ENCODE results near the gene SARM1.

SARM1 gene

DNA sequence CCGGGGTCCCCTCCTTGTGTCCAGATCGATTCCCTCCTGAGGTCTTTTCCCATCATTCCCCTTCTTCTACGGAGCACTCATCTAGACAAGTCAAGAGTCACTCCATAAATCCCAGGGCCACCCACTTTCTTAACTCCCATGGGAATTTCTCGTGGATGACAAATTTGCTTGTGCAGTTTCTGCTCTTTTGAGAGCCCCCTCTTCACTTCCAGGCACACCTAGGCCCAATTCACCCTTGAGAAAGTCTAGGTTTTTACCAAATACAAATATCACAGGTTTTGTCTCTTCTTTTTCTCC lies 13.6 kb upstream of the SARM1 start:
- H2BK12ac ChIP-seq (ENCODE audit: low read length in 2 of 2), result no peak overlapping the region
- H4K91ac ChIP-seq (ENCODE audit: low read length), result peak overlapping the region; percentile 85
- peak overlapping the region in 1 of 2 experiments; percentile 96 for H3K18ac ChIP-seq (ENCODE audit: low read depth in 1 of 2, low read length in 2 of 2)
- H2AFZ ChIP-seq (ENCODE audit: low read depth, low read length), result peak overlapping the region; percentile 89
- H3K4ac ChIP-seq (ENCODE audit: low read depth in 1 of 2, low read length in 2 of 2), result peak overlapping the region; percentile 80 to 83
- H3K14ac ChIP-seq (ENCODE audit: low read length in 2 of 2), result no peak overlapping the region
- peak overlapping the region; percentile 56 for H3K27ac ChIP-seq (ENCODE audit: low read length, poor library complexity, severe bottlenecking)
- H3K23ac ChIP-seq (ENCODE audit: low read length in 2 of 2), result no peak overlapping the region
- H3K27me3 ChIP-seq (ENCODE audit: control insufficient read depth in 1 of 2, insufficient read depth in 1 of 2, low read length in 2 of 2), result no peaks in the 10 kb centered on the region
- peak overlapping the region; percentile 100 for H4K8ac ChIP-seq (ENCODE audit: low read length)
- H2AK5ac ChIP-seq (ENCODE audit: low read length, severe bottlenecking), result peak overlapping the region; percentile 4
- no peak for DNase-seq
- WGBS, result 14% methylated on average over 4 of the region's 4 CpGs
- no peak overlapping the region for H2BK15ac ChIP-seq (ENCODE audit: low read depth, poor library complexity, severe bottlenecking)
- H3K36me3 ChIP-seq (ENCODE audit: control insufficient read depth in 1 of 2, insufficient read depth in 2 of 2, low read depth in 1 of 2, low read length in 2 of 2), result peaks cover 46 to 64% of the 10 kb centered on the region in 2 experiments
- peak overlapping the region; percentile 89 to 94 for H3K4me3 ChIP-seq (ENCODE audit: insufficient read depth in 1 of 2, low read depth in 1 of 2, low read length in 2 of 2)
- no peak overlapping the region for H2BK120ac ChIP-seq (ENCODE audit: low read depth, low read length)
- H3K4me2 ChIP-seq (ENCODE audit: low read length, poor library complexity, severe bottlenecking), result peak overlapping the region; percentile 76
- peaks cover 65% of the 10 kb centered on the region for H3K79me1 ChIP-seq (replicated peaks; ENCODE audit: low read length, poor library complexity, severe bottlenecking)
- H3K9ac ChIP-seq (ENCODE audit: low read length), result peak overlapping the region; percentile 99
- no peaks in the 10 kb centered on the region for H3K9me3 ChIP-seq (ENCODE audit: control insufficient read depth, low read length)
- no peak overlapping the region for H2BK5ac ChIP-seq (ENCODE audit: low read depth, low read length, poor library complexity, severe bottlenecking)
- peaks cover 10% of the 10 kb centered on the region for H3K4me1 ChIP-seq (ENCODE audit: control insufficient read depth, insufficient read depth, low read depth, low read length)

DNA sequence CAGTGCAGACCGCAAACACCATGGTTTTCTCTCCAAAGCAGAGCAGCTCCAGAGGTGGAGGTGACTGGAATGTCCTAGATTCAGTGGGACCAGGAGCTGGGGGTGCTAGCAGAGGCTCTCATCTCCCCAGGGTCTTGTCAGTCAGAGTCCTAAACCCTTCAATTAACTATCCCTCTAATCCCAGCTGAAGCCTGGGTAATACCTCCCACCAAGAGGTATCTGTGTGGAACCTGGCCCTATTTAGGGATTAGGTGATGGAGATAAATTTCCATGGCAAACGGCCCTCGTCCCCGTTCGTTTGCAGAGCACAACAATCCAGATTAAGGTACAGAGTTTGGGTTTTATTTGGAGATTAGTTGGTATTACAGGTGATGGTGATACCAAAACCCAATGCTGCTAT lies 8.3 kb upstream of the SARM1 start:
- 95% methylated on average over 4 of the region's 5 CpGs for WGBS

DNA sequence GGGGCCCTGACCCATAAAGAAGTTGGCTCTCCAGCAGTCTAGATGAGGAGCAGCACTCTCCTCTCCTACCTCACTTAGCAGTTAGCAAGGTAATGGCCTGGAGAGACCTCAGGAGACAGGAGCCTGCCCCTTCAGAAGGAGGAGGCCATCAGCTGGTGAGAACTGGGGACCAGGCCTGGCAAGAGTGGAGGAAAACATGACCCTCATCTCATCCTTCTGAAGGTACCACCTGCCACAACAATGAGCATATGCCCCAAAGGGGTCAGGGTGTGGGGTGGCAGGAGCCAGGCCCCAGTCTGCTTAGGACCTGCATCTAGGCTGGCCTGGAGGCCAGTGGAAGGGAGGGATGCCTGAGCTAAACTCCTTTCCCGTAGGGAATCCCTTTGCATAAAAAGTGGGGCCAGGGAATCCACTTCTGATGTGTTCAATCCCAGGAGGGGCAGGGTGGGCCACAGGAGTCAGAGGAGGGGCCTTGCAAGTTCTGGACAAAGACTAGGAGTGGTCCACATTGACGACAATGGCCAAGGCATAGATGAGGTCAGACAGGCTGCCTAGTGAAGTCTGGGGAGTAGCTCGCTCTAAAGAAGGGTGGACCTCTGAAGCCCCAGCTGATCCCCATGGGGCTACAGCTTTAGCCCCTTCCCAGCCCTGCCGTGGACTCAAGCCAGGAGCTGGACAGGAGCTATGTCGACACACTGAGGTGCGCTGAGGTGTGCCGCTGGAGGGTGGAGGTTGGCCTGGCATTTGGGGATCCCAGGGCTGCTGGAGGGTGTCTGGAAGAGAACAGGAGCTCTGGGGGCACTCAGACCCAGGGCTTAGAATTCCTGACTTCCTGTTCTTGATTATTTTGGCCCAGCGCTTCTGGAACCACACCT lies 7.5 kb upstream of the SARM1 start:
- Histone ChIP-seq H2BK15ac (ENCODE audit: low read depth, poor library complexity, severe bottlenecking) (no peak overlapping the region), H3K4me2 (ENCODE audit: low read length, poor library complexity, severe bottlenecking) (no peak overlapping the region), H2BK5ac (ENCODE audit: low read depth, low read length, poor library complexity, severe bottlenecking) (no peak overlapping the region), H2BK120ac (ENCODE audit: low read depth, low read length) (no peak overlapping the region), H3K36me3 (ENCODE audit: control insufficient read depth in 1 of 2, insufficient read depth in 2 of 2, low read depth in 1 of 2, low read length in 2 of 2) (peaks cover 58 to 61% of the 10 kb centered on the region in 2 experiments), H2AFZ (ENCODE audit: low read depth, low read length) (no peak overlapping the region), H3K79me1 (replicated peaks; ENCODE audit: low read length, poor library complexity, severe bottlenecking) (peaks cover 24% of the 10 kb centered on the region), H3K9ac (ENCODE audit: low read length) (no peak overlapping the region), H2AK5ac (ENCODE audit: low read length, severe bottlenecking) (no peak overlapping the region), H2BK12ac (ENCODE audit: low read length in 2 of 2) (no peak overlapping the region), H3K27ac (ENCODE audit: low read length, poor library complexity, severe bottlenecking) (no peak overlapping the region), H3K9me3 (ENCODE audit: control insufficient read depth, low read length) (no peaks in the 10 kb centered on the region), H3K4me3 (ENCODE audit: insufficient read depth in 1 of 2, low read depth in 1 of 2, low read length in 2 of 2) (no peak overlapping the region), H4K8ac (ENCODE audit: low read length) (no peak overlapping the region), H3K23ac (ENCODE audit: low read length in 2 of 2) (no peak overlapping the region), H3K18ac (ENCODE audit: low read depth in 1 of 2, low read length in 2 of 2) (no peak overlapping the region), H3K14ac (ENCODE audit: low read length in 2 of 2) (no peak overlapping the region), H3K4ac (ENCODE audit: low read depth in 1 of 2, low read length in 2 of 2) (no peak overlapping the region), H3K27me3 (ENCODE audit: control insufficient read depth in 1 of 2, insufficient read depth in 1 of 2, low read length in 2 of 2) (no peaks in the 10 kb centered on the region), H4K91ac (ENCODE audit: low read length) (no peak overlapping the region), H3K4me1 (ENCODE audit: control insufficient read depth, insufficient read depth, low read depth, low read length) (no peaks in the 10 kb centered on the region)
- WGBS, result 98% methylated on average over 8 of the region's 8 CpGs
- no peak for DNase-seq

More for the DNA sequence above, 8.3 kb upstream of the SARM1 start:
- H3K4ac ChIP-seq (ENCODE audit: low read depth in 1 of 2, low read length in 2 of 2), result no peak overlapping the region
- H3K79me1 ChIP-seq (replicated peaks; ENCODE audit: low read length, poor library complexity, severe bottlenecking), result peaks cover 32% of the 10 kb centered on the region
- H4K91ac ChIP-seq (ENCODE audit: low read length), result no peak overlapping the region
- no peak overlapping the region for H2BK15ac ChIP-seq (ENCODE audit: low read depth, poor library complexity, severe bottlenecking)
- no peak overlapping the region for H3K14ac ChIP-seq (ENCODE audit: low read length in 2 of 2)
- peaks cover 61% of the 10 kb centered on the region in 2 experiments for H3K36me3 ChIP-seq (ENCODE audit: control insufficient read depth in 1 of 2, insufficient read depth in 2 of 2, low read depth in 1 of 2, low read length in 2 of 2)
- no peak overlapping the region for H3K23ac ChIP-seq (ENCODE audit: low read length in 2 of 2)
- H3K9ac ChIP-seq (ENCODE audit: low read length), result no peak overlapping the region
- H3K4me2 ChIP-seq (ENCODE audit: low read length, poor library complexity, severe bottlenecking), result no peak overlapping the region
- peaks cover under 1% of the 10 kb centered on the region for H3K4me1 ChIP-seq (ENCODE audit: control insufficient read depth, insufficient read depth, low read depth, low read length)
- DNase-seq, result no peak
- H4K8ac ChIP-seq (ENCODE audit: low read length), result no peak overlapping the region
- no peak overlapping the region for H2BK12ac ChIP-seq (ENCODE audit: low read length in 2 of 2)
- H2AFZ ChIP-seq (ENCODE audit: low read depth, low read length), result no peak overlapping the region
- no peak overlapping the region for H3K18ac ChIP-seq (ENCODE audit: low read depth in 1 of 2, low read length in 2 of 2)
- H3K27ac ChIP-seq (ENCODE audit: low read length, poor library complexity, severe bottlenecking), result no peak overlapping the region
- no peak overlapping the region for H3K4me3 ChIP-seq (ENCODE audit: insufficient read depth in 1 of 2, low read depth in 1 of 2, low read length in 2 of 2)
- H3K27me3 ChIP-seq (ENCODE audit: control insufficient read depth in 1 of 2, insufficient read depth in 1 of 2, low read length in 2 of 2), result no peaks in the 10 kb centered on the region
- H3K9me3 ChIP-seq (ENCODE audit: control insufficient read depth, low read length), result no peaks in the 10 kb centered on the region
- H2BK5ac ChIP-seq (ENCODE audit: low read depth, low read length, poor library complexity, severe bottlenecking), result no peak overlapping the region
- no peak overlapping the region for H2AK5ac ChIP-seq (ENCODE audit: low read length, severe bottlenecking)
- H2BK120ac ChIP-seq (ENCODE audit: low read depth, low read length), result no peak overlapping the region

DNA sequence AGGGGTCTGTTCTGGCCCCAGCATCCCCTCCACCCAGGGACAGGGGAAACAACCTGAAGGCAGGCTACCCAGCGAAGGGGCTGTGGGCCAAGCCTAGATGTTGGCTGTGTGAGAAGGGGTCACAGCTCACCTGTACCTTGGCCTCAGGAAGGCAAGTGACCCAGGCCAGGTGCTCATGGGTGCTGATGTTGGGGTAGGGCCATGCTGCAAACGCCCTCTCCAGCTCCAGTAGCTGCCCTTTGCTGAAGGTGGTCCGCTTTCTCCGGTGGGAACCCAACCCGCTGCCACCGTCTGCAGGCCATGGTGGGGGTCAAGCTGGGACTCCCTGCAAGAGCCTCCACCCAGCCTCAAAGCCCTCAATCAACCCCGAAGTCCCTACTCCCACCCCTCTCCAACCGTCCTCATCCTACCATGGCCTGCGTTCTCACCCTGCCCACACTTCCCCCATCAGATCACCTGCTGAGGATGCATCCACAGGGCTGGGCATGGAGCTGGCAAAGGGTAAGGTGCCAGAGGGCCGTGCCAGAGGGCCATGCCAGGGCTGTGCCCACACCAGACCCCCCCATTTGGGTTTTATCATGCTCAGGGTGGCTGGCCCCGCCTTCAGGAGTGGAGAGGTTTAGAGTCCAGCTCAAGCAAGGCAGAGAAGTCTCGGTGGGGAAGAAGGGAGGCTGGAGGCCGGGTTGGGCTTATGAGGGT lies 6.7 kb upstream of the SARM1 start, which contains the start of gene SEBOX:
Gene SEBOX, minus strand, starts transcription at position 535 of the 699 bp plus-strand sequence. Its CDS starts 48 bp downstream, at position 487.
- H2BK12ac ChIP-seq (ENCODE audit: low read length in 2 of 2), result no peak within 1 kb of the TSS
- no peak within 1 kb of the TSS for H4K8ac ChIP-seq (ENCODE audit: low read length)
- H3K4me3 ChIP-seq (ENCODE audit: insufficient read depth in 1 of 2, low read depth in 1 of 2, low read length in 2 of 2), result no peak within 1 kb of the TSS
- H2BK5ac ChIP-seq (ENCODE audit: low read depth, low read length, poor library complexity, severe bottlenecking), result no peak within 1 kb of the TSS
- H3K4me2 ChIP-seq (ENCODE audit: low read length, poor library complexity, severe bottlenecking), result no peak within 1 kb of the TSS
- no peak within 1 kb of the TSS for H2BK120ac ChIP-seq (ENCODE audit: low read depth, low read length)
- no peak within 1 kb of the TSS for H3K27ac ChIP-seq (ENCODE audit: low read length, poor library complexity, severe bottlenecking)
- no peaks in the 10 kb centered on the region for H3K9me3 ChIP-seq (ENCODE audit: control insufficient read depth, low read length)
- no peak for DNase-seq
- no peak within 1 kb of the TSS for H2BK15ac ChIP-seq (ENCODE audit: low read depth, poor library complexity, severe bottlenecking)
- H4K91ac ChIP-seq (ENCODE audit: low read length), result no peak within 1 kb of the TSS
- H3K36me3 ChIP-seq (ENCODE audit: control insufficient read depth in 1 of 2, insufficient read depth in 2 of 2, low read depth in 1 of 2, low read length in 2 of 2), result peaks cover 52 to 56% of the 10 kb centered on the region in 2 experiments
- H3K4me1 ChIP-seq (ENCODE audit: control insufficient read depth, insufficient read depth, low read depth, low read length), result no peaks in the 10 kb centered on the region
- H3K79me1 ChIP-seq (replicated peaks; ENCODE audit: low read length, poor library complexity, severe bottlenecking), result peaks cover 19% of the 10 kb centered on the region
- no peak within 1 kb of the TSS for H3K9ac ChIP-seq (ENCODE audit: low read length)
- no peaks in the 10 kb centered on the region for H3K27me3 ChIP-seq (ENCODE audit: control insufficient read depth in 1 of 2, insufficient read depth in 1 of 2, low read length in 2 of 2)
- no peak within 1 kb of the TSS for H3K18ac ChIP-seq (ENCODE audit: low read depth in 1 of 2, low read length in 2 of 2)
- no peak within 1 kb of the TSS for H3K14ac ChIP-seq (ENCODE audit: low read length in 2 of 2)
- WGBS, result 95% methylated on average over 10 of the region's 13 CpGs
- no peak within 1 kb of the TSS for H2AK5ac ChIP-seq (ENCODE audit: low read length, severe bottlenecking)
- no peak within 1 kb of the TSS for H3K4ac ChIP-seq (ENCODE audit: low read depth in 1 of 2, low read length in 2 of 2)
- H2AFZ ChIP-seq (ENCODE audit: low read depth, low read length), result no peak within 1 kb of the TSS
- no peak within 1 kb of the TSS for H3K23ac ChIP-seq (ENCODE audit: low read length in 2 of 2)
